MCF 10A (cell line): ENCODE results near the gene PKN1. TPM values are rescaled to one million over a fixed set of nuclear protein-coding genes. Genes with fewer than 3 reads are reported as not detected.

Experiments
- BruUV-seq: library from RNA; stranded (reverse); fragments of 400-500 nt; replicated peaks from 2 replicates; lab custom pipeline; 2021; lab: Mats Ljungman, UMichigan
- CTCF ChIA-PET: fragments of 300-600 bp; sonication (Branson Sonifier 250); formaldehyde crosslinking; extraction: SDS; loops from one replicate; lab custom pipeline; 2021; ENCODE audit warnings: antibody characterized with exemption, inconsistent platforms; lab: Yijun Ruan, JAX
- POLR2A ChIA-PET: fragments of 300-600, 350-650 bp; sonication (Branson Sonifier 250); formaldehyde crosslinking; extraction: SDS; loops from one replicate; lab custom pipeline; 2020; ENCODE audit warnings: antibody characterized with exemption, inconsistent platforms; lab: Yijun Ruan, JAX
- DNase-seq: peaks from one replicate; pipeline ENCODE4 v3.0.0-alpha.2; 2018; ENCODE audit not compliant: unreplicated experiment
- H3K27ac Mint-ChIP-seq: one replicate; pipeline ENCODE4 v1.8.0; 2022; ENCODE audit warnings: mild to moderate bottlenecking, low read depth, mixed read lengths; ENCODE audit not compliant: unreplicated experiment
- H3K27me3 Mint-ChIP-seq: one replicate; pipeline ENCODE4 v1.8.0; 2022; ENCODE audit warnings: mixed read lengths; ENCODE audit not compliant: insufficient read depth, unreplicated experiment
- H3K36me3 Mint-ChIP-seq: one replicate; pipeline ENCODE4 v1.8.0; 2022; ENCODE audit warnings: mild to moderate bottlenecking, moderate library complexity, mixed read lengths; ENCODE audit not compliant: insufficient read depth, unreplicated experiment
- H3K4me1 Mint-ChIP-seq: one replicate; pipeline ENCODE4 v1.8.0; 2022; ENCODE audit warnings: mixed read lengths; ENCODE audit not compliant: insufficient read depth, unreplicated experiment
- H3K4me3 Mint-ChIP-seq: one replicate; pipeline ENCODE4 v1.8.0; 2022; ENCODE audit warnings: mild to moderate bottlenecking, moderate library complexity, mixed read lengths; ENCODE audit not compliant: unreplicated experiment
- H3K9me3 Mint-ChIP-seq: one replicate; pipeline ENCODE4 v1.8.0; 2022; ENCODE audit warnings: mixed read lengths; ENCODE audit not compliant: unreplicated experiment
- intact Hi-C: fragments of 100-400 bp; cut with micrococcal nuclease; formaldehyde crosslinking; loops from 2 replicates; pipeline ENCODE4 v1.14.1; 2022
- total RNA-seq: library from RNA; stranded (reverse); gene quantifications from 2 replicates; pipeline ENCODE4 v1.2.3, GENCODE V29; 2022
- TF ChIP-seq, protein P1 (sequence below): fragments of 200-600 bp; IDR thresholded peaks from one replicate; pipeline ENCODE4 v1.8.0; 2022; ENCODE audit warnings: antibody characterized with exemption, mild to moderate bottlenecking; ENCODE audit not compliant: unreplicated experiment

Gene PKN1
- total RNA-seq, 1 experiment from 2014 or later = 94.8 TPM

DNA sequence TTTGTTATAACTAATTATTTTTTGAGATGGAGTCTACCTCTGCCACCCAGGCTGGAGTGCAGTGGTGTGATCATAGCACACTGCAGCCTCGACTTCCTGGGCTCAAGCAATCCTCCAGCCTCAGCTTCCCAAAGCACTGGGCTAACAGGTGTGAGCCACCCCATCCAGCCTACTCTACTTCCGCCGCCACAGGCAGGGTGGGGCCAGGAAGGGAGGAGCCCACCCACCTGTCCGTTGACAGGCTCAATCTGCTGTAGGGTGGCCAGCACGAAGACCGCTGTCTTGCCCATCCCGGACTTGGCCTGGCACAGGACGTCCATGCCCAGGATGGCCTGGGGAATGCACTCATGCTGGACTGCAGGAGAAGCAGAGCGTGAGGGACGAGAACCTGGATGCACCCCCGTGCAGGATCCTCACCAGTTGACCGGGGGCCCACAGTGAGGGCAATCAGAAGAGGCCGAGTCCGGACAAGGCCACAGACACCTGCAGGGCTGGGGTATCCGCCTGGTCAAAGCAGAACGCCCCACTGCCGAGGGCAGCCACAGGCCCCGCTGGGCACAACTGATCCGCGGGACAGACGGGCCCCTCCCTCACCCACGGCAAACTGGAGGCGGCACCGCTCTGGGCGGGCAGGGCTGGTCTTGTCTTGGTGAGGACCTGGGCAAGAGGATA, 20.6 kb upstream of the PKN1 start:
- no TSS peak for BruUV-seq
- CTCF ChIA-PET = interaction anchor here (1.0 kb wide), 1 partner anchor 18 kb away, joined by 3 read pairs; no protein-coding TSS in a partner anchor

GRCh38 chr19:14412996-14413692, 20.0 kb upstream of the PKN1 start:
- Mint-ChIP-seq H3K27ac (peak overlapping the region; percentile 75), H3K9me3 (no peaks in the 10 kb centered on the region), H3K4me3 (no peak overlapping the region), H3K36me3 (peaks cover 61% of the 10 kb centered on the region), H3K4me1 (peaks cover 23% of the 10 kb centered on the region), H3K27me3 (no peaks in the 10 kb centered on the region)
- no peak for DNase-seq
- CTCF ChIA-PET = interaction anchor here (0.7 to 1.6 kb wide), 5 partner anchors 14 to 276 kb away, joined by 3 to 5 read pairs (median 3); no protein-coding TSS in a partner anchor
- BruUV-seq = no TSS peak
- TF ChIP-seq, protein P1, sequence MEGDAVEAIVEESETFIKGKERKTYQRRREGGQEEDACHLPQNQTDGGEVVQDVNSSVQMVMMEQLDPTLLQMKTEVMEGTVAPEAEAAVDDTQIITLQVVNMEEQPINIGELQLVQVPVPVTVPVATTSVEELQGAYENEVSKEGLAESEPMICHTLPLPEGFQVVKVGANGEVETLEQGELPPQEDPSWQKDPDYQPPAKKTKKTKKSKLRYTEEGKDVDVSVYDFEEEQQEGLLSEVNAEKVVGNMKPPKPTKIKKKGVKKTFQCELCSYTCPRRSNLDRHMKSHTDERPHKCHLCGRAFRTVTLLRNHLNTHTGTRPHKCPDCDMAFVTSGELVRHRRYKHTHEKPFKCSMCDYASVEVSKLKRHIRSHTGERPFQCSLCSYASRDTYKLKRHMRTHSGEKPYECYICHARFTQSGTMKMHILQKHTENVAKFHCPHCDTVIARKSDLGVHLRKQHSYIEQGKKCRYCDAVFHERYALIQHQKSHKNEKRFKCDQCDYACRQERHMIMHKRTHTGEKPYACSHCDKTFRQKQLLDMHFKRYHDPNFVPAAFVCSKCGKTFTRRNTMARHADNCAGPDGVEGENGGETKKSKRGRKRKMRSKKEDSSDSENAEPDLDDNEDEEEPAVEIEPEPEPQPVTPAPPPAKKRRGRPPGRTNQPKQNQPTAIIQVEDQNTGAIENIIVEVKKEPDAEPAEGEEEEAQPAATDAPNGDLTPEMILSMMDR = no peak
- intact Hi-C loops = no loop called here
- POLR2A ChIA-PET = interaction anchor here (0.6 kb wide), 1 partner anchor 105 kb away, joined by 4 read pairs; the partner anchor contains the start of gene DNAJB1

More for the DNA sequence above, 20.6 kb upstream of the PKN1 start:
- Mint-ChIP-seq H3K4me3 (no peak overlapping the region), H3K36me3 (peaks cover 62% of the 10 kb centered on the region), H3K27ac (no peak overlapping the region), H3K9me3 (no peaks in the 10 kb centered on the region), H3K27me3 (no peaks in the 10 kb centered on the region), H3K4me1 (peaks cover 23% of the 10 kb centered on the region)
- POLR2A ChIA-PET = no interaction called here
- TF ChIP-seq, protein P1 = no peak
- intact Hi-C loops = no loop called here
- DNase-seq = no peak

- peak overlapping the region; percentile 75 for H3K27ac Mint-ChIP-seq
- TF ChIP-seq, protein P1 = no peak
- no peaks in the 10 kb centered on the region for H3K9me3 Mint-ChIP-seq
- POLR2A ChIA-PET = interaction anchor here (0.6 kb wide), 1 partner anchor 105 kb away, joined by 4 read pairs; the partner anchor contains the start of gene DNAJB1
- H3K36me3 Mint-ChIP-seq = peaks cover 61% of the 10 kb centered on the region
- intact Hi-C loops = no loop called here
- CTCF ChIA-PET = interaction anchor here (0.7 to 1.6 kb wide), 4 partner anchors 13 to 277 kb away, joined by 3 to 5 read pairs (median 4); no protein-coding TSS in a partner anchor
- BruUV-seq = no TSS peak
- H3K4me3 Mint-ChIP-seq = no peak overlapping the region
- no peak for DNase-seq
- H3K4me1 Mint-ChIP-seq = peaks cover 23% of the 10 kb centered on the region
- no peaks in the 10 kb centered on the region for H3K27me3 Mint-ChIP-seq
Observed at GRCh38 chr19:14413693-14414181, 19.4 kb upstream of the PKN1 start.
